GM12878 (cell line): ENCODE measurements around the gene COG2. TPM values are rescaled to one million over a fixed set of nuclear protein-coding genes. Genes with fewer than 3 reads are reported as not detected.
A peak's percentile ranks its signal among the peaks of the same experiment; 100 is the strongest.

Experiments
- ATAC-seq: fragments of 200-7000 bp; cut with Tn5 transposase; 3 replicates; pipeline ENCODE4 v1.9.1; 2020; ENCODE audit warnings: mild to moderate bottlenecking, moderate library complexity
- BruUV-seq: library from RNA; stranded (reverse); fragments of 400-500 nt; replicated peaks from 2 replicates; lab custom pipeline; 2021; lab: Mats Ljungman, UMichigan
- CTCF ChIA-PET: fragments of 300-600 bp; sonication (Branson Sonifier 250); formaldehyde crosslinking; extraction: SDS; loops from one replicate; lab custom pipeline; 2021; ENCODE audit warnings: inconsistent platforms; lab: Yijun Ruan, JAX
- POLR2A ChIA-PET: fragments of 350-600 bp; formaldehyde crosslinking; extraction: SDS; loops from one replicate; lab custom pipeline; 2021; ENCODE audit warnings: inconsistent platforms; lab: Charles Lee
- RAD21 ChIA-PET: fragments of 300-600 bp; sonication (Branson Sonifier 250); formaldehyde crosslinking; loops from one replicate; lab custom pipeline; 2023; ENCODE audit warnings: antibody characterized with exemption; ENCODE audit not compliant: unreplicated experiment; lab: Charles Lee
- SMC1A ChIA-PET: fragments of 300-600 bp; sonication (Branson Sonifier 250); formaldehyde crosslinking; loops from one replicate; lab custom pipeline; 2023; ENCODE audit not compliant: unreplicated experiment, uncharacterized antibody; lab: Charles Lee
- DNase-seq: peaks from one replicate; pipeline ENCODE4 v3.0.0-alpha.2; 2011; ENCODE audit warnings: low read depth, low spot score
- FAIRE-seq: peaks from 3 replicates; lab custom pipeline; 2011; peaks lifted over from hg19 to GRCh38; lab: Jason Lieb, UNC
- H2AFZ ChIP-seq: 2 replicates; pipeline ENCODE4 v1.6.0; 2011; ENCODE audit warnings: low read depth, low read length, control low read depth; ENCODE audit not compliant: control insufficient read depth
- H3K27ac ChIP-seq: 2 replicates; pipeline ENCODE4 v1.5.1; 2011; ENCODE audit warnings: control low read depth; ENCODE audit not compliant: control insufficient read depth, insufficient read depth
- H3K27me3 ChIP-seq, 2 experiments: replicated peaks in 1 of 2; 2 replicates each; pipeline versions ENCODE4 v1.6.0 to v1.6.1; 2011; ENCODE audit warnings: low read length in 1 of 2; ENCODE audit not compliant: control insufficient read depth in 2 of 2, insufficient read depth in 2 of 2
- H3K36me3 ChIP-seq, 2 experiments: 2 replicates each; pipeline ENCODE4 v1.5.1; 2011; ENCODE audit warnings: low read length in 1 of 2; ENCODE audit not compliant: control insufficient read depth in 2 of 2, insufficient read depth in 2 of 2
- H3K4me1 ChIP-seq: 2 replicates; pipeline ENCODE4 v1.6.1; 2011; ENCODE audit warnings: mild to moderate bottlenecking, low read length, moderate library complexity, mixed read lengths; ENCODE audit not compliant: control insufficient read depth, insufficient read depth
- H3K4me2 ChIP-seq: 2 replicates; pipeline ENCODE4 v1.6.0; 2011; ENCODE audit warnings: control low read depth; ENCODE audit not compliant: control insufficient read depth, insufficient read depth
- H3K4me3 ChIP-seq: fragments of 200-600 bp; sonication (generic); 2 replicates; pipeline ENCODE4 v1.5.1; 2016
- H3K79me2 ChIP-seq: 2 replicates; pipeline ENCODE4 v1.6.0; 2011; ENCODE audit warnings: low read length; ENCODE audit not compliant: control insufficient read depth, insufficient read depth
- H3K9ac ChIP-seq: 2 replicates; pipeline ENCODE4 v1.8.0; 2011; ENCODE audit warnings: low read length, control low read depth, mixed read lengths; ENCODE audit not compliant: control insufficient read depth, insufficient read depth
- H3K9me3 ChIP-seq: replicated peaks from 3 replicates; pipeline ENCODE4 v1.5.1; 2011; ENCODE audit warnings: mild to moderate bottlenecking, low read length; ENCODE audit not compliant: control insufficient read depth, insufficient read depth
- H4K20me1 ChIP-seq: 2 replicates; pipeline ENCODE4 v1.6.0; 2011; ENCODE audit not compliant: control insufficient read depth, insufficient read depth
- CBX3 ChIP-seq: fragments of 200-600 bp; sonication (generic); IDR thresholded peaks from 2 replicates; pipeline ENCODE4 v1.6.1; 2016; ENCODE audit warnings: low read depth, borderline replicate concordance
- GATAD2B ChIP-seq: fragments of 450-650 bp; conservative IDR thresholded peaks from 2 replicates; pipeline ENCODE4 v1.6.1; 2017; ENCODE audit warnings: low read depth, mild to moderate bottlenecking, moderate library complexity
- IKZF1 ChIP-seq: fragments of 450-650 bp; conservative IDR thresholded peaks from 2 replicates; pipeline ENCODE4 v1.6.1; 2017; ENCODE audit warnings: antibody characterized with exemption, mild to moderate bottlenecking
- MYB ChIP-seq: fragments of 150-350 bp; IDR thresholded peaks from 2 replicates; pipeline ENCODE4 v1.6.1; 2014; ENCODE audit warnings: mild to moderate bottlenecking, low read depth, low read length, borderline replicate concordance
- PAX8 ChIP-seq: fragments of 450-650 bp; IDR thresholded peaks from 2 replicates; pipeline ENCODE4 v1.6.1; 2017; ENCODE audit warnings: mild to moderate bottlenecking, moderate library complexity
- SIX5 ChIP-seq: IDR thresholded peaks from 2 replicates; pipeline ENCODE4 v1.6.1; 2011; ENCODE audit warnings: mild to moderate bottlenecking, low read depth, low read length, moderate library complexity; ENCODE audit not compliant: severe bottlenecking
- SMC3 ChIP-seq: IDR thresholded peaks from 2 replicates; pipeline ENCODE4 v1.6.1; 2011; ENCODE audit warnings: low read length, improper control_type of control experiment, borderline replicate concordance
- STAT1 ChIP-seq: fragments of 450-650 bp; conservative IDR thresholded peaks from 2 replicates; pipeline ENCODE4 v1.6.1; 2014; ENCODE audit warnings: antibody characterized with exemption, mild to moderate bottlenecking
- ZBED1 ChIP-seq: IDR thresholded peaks from 2 replicates; pipeline ENCODE4 v1.6.1; 2016; ENCODE audit warnings: borderline replicate concordance
- WGBS: methylation state at CpG from one replicate; pipeline ENCODE4 v1.1.6; 2016; ENCODE audit warnings: low lambda C conversion rate; ENCODE audit not compliant: insufficient replicate concordance, insufficient coverage; ENCODE audit errors: missing lambda C conversion rate; 5-methylcytosine and 5-hydroxymethylcytosine counted together
- in situ Hi-C: fragments of 300-500 bp; cut with MboI; formaldehyde crosslinking; loops from 9 replicates; pipeline ENCODE4 v1.14.3; 2018; ENCODE audit warnings: mixed read lengths
- intact Hi-C: fragments of 100-400 bp; cut with micrococcal nuclease; formaldehyde crosslinking; loops from one replicate; pipeline ENCODE4 v1.14.2; 2022; ENCODE audit not compliant: unreplicated experiment
- polyA plus RNA-seq, 11 experiments: library from polyadenylated mRNA; depleted of rRNA in 4 of 11; unstranded in 6 of 11; stranded (reverse) in 5 of 11; fragments of >200 nt; fragmentation: Nextera tagmentation in 4 of 11; fragmentation: Illumina TruSeq in 1 of 11; extraction: Ambion mirVana in 4 of 11; extraction: Trizol in 1 of 11; gene quantifications; 1 replicate in 1 of 11; 2 replicates in 10 of 11; pipeline versions ENCODE4 v1.2.1 to v1.2.3, GENCODE V29; 2011 to 2016; ENCODE audit warnings: inconsistent platforms in 2 of 11, missing spikeins in 2 of 11, low read depth in 1 of 11
- total RNA-seq, 4 experiments: library from RNA; depleted of rRNA in 3 of 4; stranded (reverse); fragments of >200 nt in 3 of 4; fragmentation: Illumina TruSeq in 1 of 4; extraction: Trizol in 1 of 4; gene quantifications; 2 replicates each; pipeline versions ENCODE4 v1.2.1 to v1.2.3, GENCODE V29; 2013 to 2021
- TF ChIP-seq, protein P1 (sequence below): fragments of 450-650 bp; IDR thresholded peaks from 2 replicates; pipeline ENCODE4 v1.6.1; 2017; ENCODE audit warnings: mild to moderate bottlenecking, low read depth, inconsistent platforms; ENCODE audit not compliant: poor library complexity, severe bottlenecking

Gene COG2
- total and polyA plus RNA-seq, 10 of the 15 experiments (the other 5 are each of a cell fraction or from before 2014, with no cell fraction given) = 15.0 to 31.5 (median 28.3) TPM

GRCh38 chr1:230641346-230641745 is 935 bp upstream of the COG2 start:
- H3K4me1 ChIP-seq = peaks cover 16% of the 10 kb centered on the region; the same call in 1 of the 2 replicates
- intact Hi-C loops = loop anchor here (5.0 kb wide), 1 partner anchor 336 kb away; the partner anchor contains the start of genes ARV1 and TTC13
- H3K4me2 ChIP-seq = no peak overlapping the region
- no peaks in the 10 kb centered on the region for H3K36me3 ChIP-seq
- H3K9me3 ChIP-seq = no peaks in the 10 kb centered on the region
- peaks cover 34% of the 10 kb centered on the region for H3K79me2 ChIP-seq
- no peak for TF ChIP-seq MYB
- no peak for TF ChIP-seq CBX3
- no peak for TF ChIP-seq IKZF1
- no peak for TF ChIP-seq SMC3
- ChIA-PET CTCF (interaction anchor here (0.9 to 1.2 kb wide), 3 partner anchors 9 to 42 kb away, joined by 3 to 8 read pairs (median 5); no protein-coding TSS in a partner anchor), SMC1A (no interaction called here), POLR2A (interaction anchor here (0.6 kb wide), 2 partner anchors 139 to 1448 kb away, joined by 5 to 10 read pairs; no protein-coding TSS in a partner anchor), RAD21 (interaction anchor here (0.6 kb wide), 1 partner anchor 965 kb away, joined by 4 read pairs; no protein-coding TSS in a partner anchor)
- ATAC-seq (no peak), FAIRE-seq (no peak), DNase-seq (no peak)
- H4K20me1 ChIP-seq = no peaks in the 10 kb centered on the region
- no peak overlapping the region for H3K9ac ChIP-seq
- no peak overlapping the region for H2AFZ ChIP-seq
- H3K27ac ChIP-seq = no peak overlapping the region
- no peak overlapping the region for H3K4me3 ChIP-seq
- no TSS peak for BruUV-seq
- in situ Hi-C loops = no loop called here
- WGBS = 43% methylated on average over 6 of the region's 6 CpGs
- H3K27me3 ChIP-seq = peaks cover 2% of the 10 kb centered on the region in 2 experiments; a peak in 2 of 4 replicates

DNA sequence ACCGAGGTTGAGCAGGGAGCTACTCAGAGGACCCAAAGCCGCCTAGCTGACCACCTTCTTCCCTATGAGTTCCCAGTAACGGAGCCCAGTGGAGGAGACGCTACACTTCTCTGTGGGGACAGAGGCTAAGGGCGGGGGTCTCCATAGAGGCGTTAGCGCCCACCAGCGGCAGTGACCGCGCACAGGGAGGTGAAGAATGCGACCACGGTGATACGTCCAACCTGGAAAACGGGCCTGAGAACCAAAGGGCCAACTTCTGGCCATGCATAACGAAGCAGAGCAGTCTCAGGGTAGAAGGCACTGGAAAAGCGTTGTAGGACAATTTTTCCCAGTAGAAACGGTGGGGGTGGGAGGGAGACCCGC is 400 bp upstream of the COG2 start:
- POLR2A ChIA-PET = interaction anchor here (0.6 kb wide), 1 partner anchor 1449 kb away, joined by 5 read pairs; no protein-coding TSS in a partner anchor
- H3K9me3 ChIP-seq = no peaks in the 10 kb centered on the region
- H3K36me3 ChIP-seq = no peaks in the 10 kb centered on the region
- ATAC-seq (no peak; the same call in 2 of the 3 replicates), DNase-seq (no peak), FAIRE-seq (no peak)
- H3K27ac ChIP-seq = no peak overlapping the region
- RAD21 ChIA-PET = no interaction called here
- BruUV-seq = no TSS peak
- CTCF ChIA-PET = interaction anchor here (0.6 to 1.5 kb wide), 8 partner anchors 9 to 600 kb away, joined by 3 to 8 read pairs (median 4); no protein-coding TSS in a partner anchor
- no peaks in the 10 kb centered on the region for H4K20me1 ChIP-seq
- SMC1A ChIA-PET = interaction anchor here (1.8 kb wide), 1 partner anchor 30 kb away, joined by 4 read pairs; no protein-coding TSS in a partner anchor
- H3K4me1 ChIP-seq = peaks cover 16% of the 10 kb centered on the region; the same call in 1 of the 2 replicates
- H3K4me2 ChIP-seq = peak overlapping the region; percentile 98
- no peak overlapping the region for H3K9ac ChIP-seq
- in situ Hi-C loops (no loop called here), intact Hi-C loops (loop anchor here (5.0 kb wide), 1 partner anchor 335 kb away; the partner anchor contains the start of genes ARV1 and TTC13)
- H2AFZ ChIP-seq = peak overlapping the region; percentile 93
- peaks cover 37% of the 10 kb centered on the region for H3K79me2 ChIP-seq
- no peak for TF ChIP-seq GATAD2B
- no peak for TF ChIP-seq ZBED1
- TF ChIP-seq STAT1 = no peak
- TF ChIP-seq SIX5 = no peak
- TF ChIP-seq, protein P1, sequence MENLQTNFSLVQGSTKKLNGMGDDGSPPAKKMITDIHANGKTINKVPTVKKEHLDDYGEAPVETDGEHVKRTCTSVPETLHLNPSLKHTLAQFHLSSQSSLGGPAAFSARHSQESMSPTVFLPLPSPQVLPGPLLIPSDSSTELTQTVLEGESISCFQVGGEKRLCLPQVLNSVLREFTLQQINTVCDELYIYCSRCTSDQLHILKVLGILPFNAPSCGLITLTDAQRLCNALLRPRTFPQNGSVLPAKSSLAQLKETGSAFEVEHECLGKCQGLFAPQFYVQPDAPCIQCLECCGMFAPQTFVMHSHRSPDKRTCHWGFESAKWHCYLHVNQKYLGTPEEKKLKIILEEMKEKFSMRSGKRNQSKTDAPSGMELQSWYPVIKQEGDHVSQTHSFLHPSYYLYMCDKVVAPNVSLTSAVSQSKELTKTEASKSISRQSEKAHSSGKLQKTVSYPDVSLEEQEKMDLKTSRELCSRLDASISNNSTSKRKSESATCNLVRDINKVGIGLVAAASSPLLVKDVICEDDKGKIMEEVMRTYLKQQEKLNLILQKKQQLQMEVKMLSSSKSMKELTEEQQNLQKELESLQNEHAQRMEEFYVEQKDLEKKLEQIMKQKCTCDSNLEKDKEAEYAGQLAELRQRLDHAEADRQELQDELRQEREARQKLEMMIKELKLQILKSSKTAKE = no peak
- no peak for TF ChIP-seq PAX8
- peaks cover 2% of the 10 kb centered on the region in 2 experiments; a peak in 2 of 4 replicates for H3K27me3 ChIP-seq
- WGBS = 1% methylated on average over 18 of the region's 18 CpGs
- H3K4me3 ChIP-seq = peak overlapping the region; percentile 10; the same call in 1 of the 2 replicates
